OCI-LY1 (cell line): ENCODE measurements around the gene PTPN3.

Source experiments
- H2AFZ ChIP-seq: fragments of 200-600 bp; sonication (generic), shearing (Covaris generic); 2 replicates; pipeline ENCODE4 v1.6.0; 2014; ENCODE audit warnings: antibody characterized with exemption, mild to moderate bottlenecking, low read length
- H3F3A ChIP-seq: fragments of 200-600 bp; sonication (generic), shearing (Covaris generic); 2 replicates; pipeline ENCODE4 v1.6.0; 2014; ENCODE audit warnings: mild to moderate bottlenecking, antibody characterized with exemption, low read length, moderate library complexity; ENCODE audit not compliant: insufficient read depth
- H3K27ac ChIP-seq: fragments of 200-600 bp; sonication (generic); 2 replicates; pipeline ENCODE4 v1.5.1; 2014; ENCODE audit warnings: low read length, mixed run types, mild to moderate bottlenecking, low read depth; ENCODE audit not compliant: poor library complexity, severe bottlenecking
- H3K27me3 ChIP-seq: fragments of 200-600 bp; sonication (generic); 2 replicates; pipeline ENCODE4 v1.6.0; 2014; ENCODE audit warnings: antibody characterized with exemption, mild to moderate bottlenecking, low read length, moderate library complexity; ENCODE audit not compliant: insufficient read depth
- H3K36me3 ChIP-seq: fragments of 200-600 bp; sonication (generic); 2 replicates; pipeline ENCODE4 v1.6.1; 2014; ENCODE audit warnings: mild to moderate bottlenecking, antibody characterized with exemption, low read length, moderate library complexity, mixed read lengths; ENCODE audit not compliant: insufficient read depth
- H3K4me1 ChIP-seq: fragments of 200-600 bp; sonication (generic); 2 replicates; pipeline ENCODE4 v1.5.1; 2014; ENCODE audit warnings: mild to moderate bottlenecking, low read length, moderate library complexity; ENCODE audit not compliant: insufficient read depth, severe bottlenecking
- H3K4me2 ChIP-seq: fragments of 200-600 bp; sonication (generic), shearing (Covaris generic); 2 replicates; pipeline ENCODE4 v1.6.1; 2014; ENCODE audit warnings: low read length
- H3K4me3 ChIP-seq: fragments of 200-600 bp; sonication (generic); 2 replicates; pipeline ENCODE4 v1.5.1; 2014; ENCODE audit warnings: low read length, low read depth, mild to moderate bottlenecking, mixed read lengths; ENCODE audit not compliant: poor library complexity, severe bottlenecking
- H3K79me2 ChIP-seq: fragments of 200-600 bp; shearing (Covaris generic); 2 replicates; pipeline ENCODE4 v1.6.1; 2016; ENCODE audit warnings: mixed run types, low read length, mixed read lengths; ENCODE audit not compliant: insufficient read depth
- H3K9ac ChIP-seq: fragments of 200-600 bp; sonication (generic), shearing (Covaris generic); 2 replicates; pipeline ENCODE4 v1.6.1; 2014; ENCODE audit warnings: mild to moderate bottlenecking, low read length, mixed read lengths
- H3K9me2 ChIP-seq: fragments of 200-600 bp; sonication (generic), shearing (Covaris generic); 2 replicates; pipeline ENCODE4 v1.6.1; 2014; ENCODE audit warnings: low read depth, mild to moderate bottlenecking, low read length, mixed read lengths
- H3K9me3 ChIP-seq: fragments of 200-600 bp; shearing (Covaris generic); 2 replicates; pipeline ENCODE4 v1.6.1; 2014; ENCODE audit warnings: low read length, mixed read lengths
- H4K20me1 ChIP-seq: fragments of 200-600 bp; sonication (generic), shearing (Covaris generic); 2 replicates; pipeline ENCODE4 v1.6.0; 2016; ENCODE audit warnings: mild to moderate bottlenecking, low read length; ENCODE audit not compliant: insufficient read depth
- EZH2 ChIP-seq: fragments of 200-600 bp; sonication (generic), shearing (Covaris generic); IDR thresholded peaks from 2 replicates; pipeline ENCODE4 v1.8.0; 2017; ENCODE audit warnings: borderline replicate concordance, mixed run types, mild to moderate bottlenecking, antibody characterized with exemption, low read length, moderate library complexity, mixed read lengths
- TF ChIP-seq, protein P1 (sequence below): fragments of 200-600 bp; sonication (generic), shearing (Covaris generic); IDR thresholded peaks from 2 replicates; pipeline ENCODE4 v1.5.1; 2017; ENCODE audit warnings: mild to moderate bottlenecking, antibody characterized with exemption, low read length, moderate library complexity, mixed read lengths

Gene PTPN3

DNA sequence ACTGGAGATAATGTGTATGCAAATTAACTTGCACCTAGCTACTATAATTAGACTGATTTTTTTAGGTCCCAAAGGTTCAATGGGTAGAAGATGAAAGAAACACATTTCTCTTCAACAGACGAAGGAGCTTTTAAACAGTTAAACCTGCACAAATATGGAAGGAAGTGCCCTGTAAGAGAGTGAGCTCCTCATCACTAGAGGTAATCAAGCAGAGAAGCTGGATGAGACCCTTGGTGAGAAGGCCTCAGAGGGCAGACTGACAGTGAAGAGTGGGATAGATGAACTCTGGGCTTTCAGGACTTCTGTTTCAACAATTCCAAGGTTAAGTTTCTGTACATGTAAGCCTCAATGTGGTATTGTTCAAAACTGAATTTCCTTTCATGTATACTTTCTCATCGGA lies 23.2 kb downstream of the PTPN3 start:
- H3K79me2 ChIP-seq = no peaks in the 10 kb centered on the region

GRCh38 chr9:109474170-109474569 lies 23.9 kb downstream of the PTPN3 start:
- no peaks in the 10 kb centered on the region for H3F3A ChIP-seq
- no peaks in the 10 kb centered on the region; the same call in none of the 2 replicates for H3K27me3 ChIP-seq
- no peaks in the 10 kb centered on the region for H3K79me2 ChIP-seq
- no peaks in the 10 kb centered on the region for H3K36me3 ChIP-seq
- H3K9me2 ChIP-seq = no peaks in the 10 kb centered on the region
- H3K9me3 ChIP-seq = no peaks in the 10 kb centered on the region
- no peaks in the 10 kb centered on the region for H4K20me1 ChIP-seq
- no peak overlapping the region for H3K4me3 ChIP-seq
- H2AFZ ChIP-seq = no peak overlapping the region
- H3K9ac ChIP-seq = no peak overlapping the region
- TF ChIP-seq EZH2 = no peak
- TF ChIP-seq, protein P1, sequence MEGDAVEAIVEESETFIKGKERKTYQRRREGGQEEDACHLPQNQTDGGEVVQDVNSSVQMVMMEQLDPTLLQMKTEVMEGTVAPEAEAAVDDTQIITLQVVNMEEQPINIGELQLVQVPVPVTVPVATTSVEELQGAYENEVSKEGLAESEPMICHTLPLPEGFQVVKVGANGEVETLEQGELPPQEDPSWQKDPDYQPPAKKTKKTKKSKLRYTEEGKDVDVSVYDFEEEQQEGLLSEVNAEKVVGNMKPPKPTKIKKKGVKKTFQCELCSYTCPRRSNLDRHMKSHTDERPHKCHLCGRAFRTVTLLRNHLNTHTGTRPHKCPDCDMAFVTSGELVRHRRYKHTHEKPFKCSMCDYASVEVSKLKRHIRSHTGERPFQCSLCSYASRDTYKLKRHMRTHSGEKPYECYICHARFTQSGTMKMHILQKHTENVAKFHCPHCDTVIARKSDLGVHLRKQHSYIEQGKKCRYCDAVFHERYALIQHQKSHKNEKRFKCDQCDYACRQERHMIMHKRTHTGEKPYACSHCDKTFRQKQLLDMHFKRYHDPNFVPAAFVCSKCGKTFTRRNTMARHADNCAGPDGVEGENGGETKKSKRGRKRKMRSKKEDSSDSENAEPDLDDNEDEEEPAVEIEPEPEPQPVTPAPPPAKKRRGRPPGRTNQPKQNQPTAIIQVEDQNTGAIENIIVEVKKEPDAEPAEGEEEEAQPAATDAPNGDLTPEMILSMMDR = no peak
- H3K4me2 ChIP-seq = no peak overlapping the region
- no peaks in the 10 kb centered on the region for H3K4me1 ChIP-seq
- H3K27ac ChIP-seq = no peak overlapping the region

More for the DNA sequence above, 23.2 kb downstream of the PTPN3 start:
- Histone ChIP-seq H3K4me2 (no peak overlapping the region), H3K27ac (no peak overlapping the region), H3K4me1 (no peaks in the 10 kb centered on the region), H3K36me3 (no peaks in the 10 kb centered on the region), H3K9me2 (no peaks in the 10 kb centered on the region), H2AFZ (no peak overlapping the region), H4K20me1 (no peaks in the 10 kb centered on the region), H3K9me3 (no peaks in the 10 kb centered on the region), H3K9ac (no peak overlapping the region), H3K27me3 (no peaks in the 10 kb centered on the region; the same call in none of the 2 replicates), H3F3A (no peaks in the 10 kb centered on the region), H3K4me3 (no peak overlapping the region)
- TF ChIP-seq EZH2 = no peak
- TF ChIP-seq, protein P1 = no peak

GRCh38 chr9:109473329-109473728 lies 24.8 kb downstream of the PTPN3 start:
- Histone ChIP-seq H3K4me2 (no peak overlapping the region), H3K9me3 (no peaks in the 10 kb centered on the region), H3K9me2 (no peaks in the 10 kb centered on the region), H4K20me1 (no peaks in the 10 kb centered on the region), H3F3A (no peaks in the 10 kb centered on the region), H3K79me2 (no peaks in the 10 kb centered on the region), H3K36me3 (no peaks in the 10 kb centered on the region), H3K27ac (no peak overlapping the region), H3K4me3 (no peak overlapping the region), H3K27me3 (no peaks in the 10 kb centered on the region; the same call in 1 of the 2 replicates), H3K9ac (no peak overlapping the region), H2AFZ (no peak overlapping the region), H3K4me1 (no peaks in the 10 kb centered on the region)
- TF ChIP-seq, protein P1 = no peak
